ENCODE results near the gene FZD1. TPM values are rescaled to one million over a fixed set of nuclear protein-coding genes. Genes with fewer than 3 reads are reported as not detected.

Gene FZD1
- total and polyA plus RNA-seq, 2 of the 13 experiments (the other 11 are each of a cell fraction or from before 2014, with no cell fraction given) = 0.22 to 0.80 TPM

DNA sequence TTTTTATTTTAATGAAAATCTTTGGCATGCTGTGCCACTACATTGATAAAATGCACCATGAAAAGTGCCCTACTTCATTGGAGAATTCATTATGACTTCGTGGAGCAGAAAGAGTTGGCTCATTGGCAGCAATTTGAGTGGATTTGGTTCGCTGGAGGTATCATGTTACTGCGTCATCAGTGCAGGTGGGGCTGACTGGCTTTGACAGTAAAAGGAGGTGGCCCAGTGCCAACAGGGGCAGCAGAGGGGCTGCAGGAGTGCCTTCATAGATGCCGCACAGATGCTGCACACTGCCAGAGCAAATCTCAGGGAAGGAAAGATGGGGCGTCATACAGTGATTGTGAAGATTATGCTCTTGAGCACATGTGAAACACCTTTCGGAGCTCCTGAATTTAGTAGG lies 22.2 kb downstream of the FZD1 start:
- POLR2A ChIA-PET = no interaction called here
- no peak overlapping the region for H3K4me3 ChIP-seq (replicated peaks in 1 of 3; ENCODE audit: insufficient read depth in 1 of 3, low read depth in 2 of 3, low read length in 3 of 3)
- no TSS peak for BruUV-seq (replicated peaks)
- DNase-seq (ENCODE audit: low spot score) (no peak), ATAC-seq (no peak), FAIRE-seq (no peak)
- 29% methylated on average over 6 of the region's 6 CpGs for WGBS (ENCODE audit: low lambda C conversion rate)
- no peaks in the 10 kb centered on the region for H3K27me3 ChIP-seq (ENCODE audit: control insufficient read depth in 1 of 2, insufficient read depth in 2 of 2, low read length in 2 of 2)
- H3K36me3 ChIP-seq (replicated peaks in 1 of 2; ENCODE audit: control insufficient read depth in 1 of 2, insufficient read depth in 2 of 2, low read length in 2 of 2) = no peaks in the 10 kb centered on the region
- intact Hi-C loops (cut with micrococcal nuclease; ENCODE audit: unreplicated experiment) (loop anchor here (10.0 kb wide), 1 partner anchor 202 kb away; no protein-coding TSS in a partner anchor), in situ Hi-C loops (cut with HindIII; ENCODE audit: extremely low pct_ligation_motif_present, low pct_unique_long_range_greater_than_20kb) (loop anchor here (5.0 kb wide), 1 partner anchor 351 kb away; no protein-coding TSS in a partner anchor)
- no peak overlapping the region for H3K27ac ChIP-seq (ENCODE audit: extremely low read length, insufficient read depth, low read length)
- no peak overlapping the region for H3K9ac ChIP-seq (ENCODE audit: insufficient read depth, low read depth, low read length)
- no peaks in the 10 kb centered on the region for H4K20me1 ChIP-seq (ENCODE audit: insufficient read depth, low read length)
- no peak overlapping the region for H2AFZ ChIP-seq (ENCODE audit: low read length)
- H3K4me2 ChIP-seq (ENCODE audit: low read depth, low read length) = no peak overlapping the region
- H3K79me2 ChIP-seq (ENCODE audit: insufficient read depth, low read length) = no peaks in the 10 kb centered on the region
- TF ChIP-seq AHR (CRISPR knock-in tag; IDR thresholded peaks at IDR 0.05) (no peak), ZNF674 (CRISPR knock-in tag; IDR thresholded peaks at IDR 0.05; ENCODE audit: low read depth) (no peak), ETV6 (CRISPR knock-in tag; conservative IDR thresholded peaks at IDR 0.05) (no peak), SSRP1 (CRISPR knock-in tag; IDR thresholded peaks at IDR 0.05) (no peak), ZNF782 (CRISPR knock-in tag; IDR thresholded peaks at IDR 0.05; ENCODE audit: borderline replicate concordance) (no peak), SOX6 (IDR thresholded peaks at IDR 0.05) (no peak), SOX6 (CRISPR knock-in tag; IDR thresholded peaks at IDR 0.05) (no peak), RBM22 (optimal IDR thresholded peaks at IDR 0.05; ENCODE audit: low read length) (no peak), HOXA7 (CRISPR knock-in tag; IDR thresholded peaks at IDR 0.05) (no peak), ZC3H13 (CRISPR knock-in tag; IDR thresholded peaks at IDR 0.05) (no peak), ZNF264 (CRISPR knock-in tag; IDR thresholded peaks at IDR 0.05) (no peak), ZMAT3 (CRISPR knock-in tag; conservative IDR thresholded peaks at IDR 0.05) (no peak), ZNF589 (CRISPR knock-in tag; conservative IDR thresholded peaks at IDR 0.05) (no peak)
- TF ChIP-seq, protein P1, sequence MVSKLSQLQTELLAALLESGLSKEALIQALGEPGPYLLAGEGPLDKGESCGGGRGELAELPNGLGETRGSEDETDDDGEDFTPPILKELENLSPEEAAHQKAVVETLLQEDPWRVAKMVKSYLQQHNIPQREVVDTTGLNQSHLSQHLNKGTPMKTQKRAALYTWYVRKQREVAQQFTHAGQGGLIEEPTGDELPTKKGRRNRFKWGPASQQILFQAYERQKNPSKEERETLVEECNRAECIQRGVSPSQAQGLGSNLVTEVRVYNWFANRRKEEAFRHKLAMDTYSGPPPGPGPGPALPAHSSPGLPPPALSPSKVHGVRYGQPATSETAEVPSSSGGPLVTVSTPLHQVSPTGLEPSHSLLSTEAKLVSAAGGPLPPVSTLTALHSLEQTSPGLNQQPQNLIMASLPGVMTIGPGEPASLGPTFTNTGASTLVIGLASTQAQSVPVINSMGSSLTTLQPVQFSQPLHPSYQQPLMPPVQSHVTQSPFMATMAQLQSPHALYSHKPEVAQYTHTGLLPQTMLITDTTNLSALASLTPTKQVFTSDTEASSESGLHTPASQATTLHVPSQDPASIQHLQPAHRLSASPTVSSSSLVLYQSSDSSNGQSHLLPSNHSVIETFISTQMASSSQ (IDR thresholded peaks at IDR 0.05; ENCODE audit: low read depth) = no peak
- TF ChIP-seq, protein P1 (CRISPR knock-in tag; IDR thresholded peaks at IDR 0.05; ENCODE audit: borderline replicate concordance) = no peak
- TF ChIP-seq, protein P2, sequence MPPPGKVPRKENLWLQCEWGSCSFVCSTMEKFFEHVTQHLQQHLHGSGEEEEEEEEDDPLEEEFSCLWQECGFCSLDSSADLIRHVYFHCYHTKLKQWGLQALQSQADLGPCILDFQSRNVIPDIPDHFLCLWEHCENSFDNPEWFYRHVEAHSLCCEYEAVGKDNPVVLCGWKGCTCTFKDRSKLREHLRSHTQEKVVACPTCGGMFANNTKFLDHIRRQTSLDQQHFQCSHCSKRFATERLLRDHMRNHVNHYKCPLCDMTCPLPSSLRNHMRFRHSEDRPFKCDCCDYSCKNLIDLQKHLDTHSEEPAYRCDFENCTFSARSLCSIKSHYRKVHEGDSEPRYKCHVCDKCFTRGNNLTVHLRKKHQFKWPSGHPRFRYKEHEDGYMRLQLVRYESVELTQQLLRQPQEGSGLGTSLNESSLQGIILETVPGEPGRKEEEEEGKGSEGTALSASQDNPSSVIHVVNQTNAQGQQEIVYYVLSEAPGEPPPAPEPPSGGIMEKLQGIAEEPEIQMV (CRISPR knock-in tag; IDR thresholded peaks at IDR 0.05; ENCODE audit: low read depth) = no peak
- CTCF ChIA-PET (ENCODE audit: low intra/inter-chr PET ratio, low total read pairs) = no interaction called here
- H3K4me1 ChIP-seq (ENCODE audit: insufficient read depth, low read length) = no peaks in the 10 kb centered on the region
- H3K9me3 ChIP-seq (ENCODE audit: low read length) = no peaks in the 10 kb centered on the region
